ENCODE data around the gene TGFBR3. TPM values are rescaled to one million over a fixed set of nuclear protein-coding genes. Genes with fewer than 3 reads are reported as not detected.

The TGFBR3 gene
- total RNA-seq, 2 experiments from 2014 or later, result 4.4 to 4.7 TPM

- Mint-ChIP-seq H3K27me3 (no peaks in the 10 kb centered on the region), H3K4me3 (no peak overlapping the region), H3K36me3 (peaks cover 17% of the 10 kb centered on the region), H3K4me1 (peaks cover 41% of the 10 kb centered on the region), H3K27ac (no peak overlapping the region), H3K9me3 (peaks cover 17% of the 10 kb centered on the region)
- no peak for DNase-seq
Observed at GRCh38 chr1:91750398-91750996, 135.5 kb downstream of the TGFBR3 start.

- Mint-ChIP-seq H3K9me3 (peaks cover 17% of the 10 kb centered on the region), H3K36me3 (peaks cover 17% of the 10 kb centered on the region), H3K4me3 (no peak overlapping the region), H3K27ac (no peak overlapping the region), H3K27me3 (no peaks in the 10 kb centered on the region), H3K4me1 (peaks cover 34% of the 10 kb centered on the region)
- no peak for DNase-seq
Observed at GRCh38 chr1:91749788-91750231, 136.1 kb downstream of the TGFBR3 start.

GRCh38 chr1:91747666-91748065 lies 138.3 kb downstream of the TGFBR3 start:
- peaks cover 17% of the 10 kb centered on the region for H3K36me3 Mint-ChIP-seq
- H3K4me1 Mint-ChIP-seq, result peaks cover 13% of the 10 kb centered on the region
- no peaks in the 10 kb centered on the region for H3K27me3 Mint-ChIP-seq
- no peak overlapping the region for H3K27ac Mint-ChIP-seq
- no peak overlapping the region for H3K4me3 Mint-ChIP-seq
- H3K9me3 Mint-ChIP-seq, result peaks cover 16% of the 10 kb centered on the region
- no peak for DNase-seq

- peaks cover 17% of the 10 kb centered on the region for H3K36me3 Mint-ChIP-seq
- peaks cover 16% of the 10 kb centered on the region for H3K9me3 Mint-ChIP-seq
- H3K27ac Mint-ChIP-seq, result no peak overlapping the region
- H3K4me1 Mint-ChIP-seq, result peaks cover 4% of the 10 kb centered on the region
- H3K27me3 Mint-ChIP-seq, result no peaks in the 10 kb centered on the region
- H3K4me3 Mint-ChIP-seq, result no peak overlapping the region
- no peak for DNase-seq
Observed at GRCh38 chr1:91746728-91747338, 139.1 kb downstream of the TGFBR3 start.

- Mint-ChIP-seq H3K9me3 (peaks cover 16% of the 10 kb centered on the region), H3K4me3 (no peak overlapping the region), H3K27ac (no peak overlapping the region), H3K27me3 (no peaks in the 10 kb centered on the region), H3K36me3 (peaks cover 17% of the 10 kb centered on the region), H3K4me1 (no peaks in the 10 kb centered on the region)
- no peak for DNase-seq
Observed at GRCh38 chr1:91745640-91746373, 140.1 kb downstream of the TGFBR3 start.

- Mint-ChIP-seq H3K27me3 (no peaks in the 10 kb centered on the region), H3K4me1 (no peaks in the 10 kb centered on the region), H3K9me3 (peaks cover 16% of the 10 kb centered on the region), H3K36me3 (peaks cover 17% of the 10 kb centered on the region), H3K27ac (no peak overlapping the region), H3K4me3 (no peak overlapping the region)
- no peak for DNase-seq
Observed at GRCh38 chr1:91744953-91745639, 140.9 kb downstream of the TGFBR3 start.

GRCh38 chr1:91742848-91743292 lies 143.1 kb downstream of the TGFBR3 start:
- Mint-ChIP-seq H3K9me3 (peaks cover 25% of the 10 kb centered on the region), H3K4me1 (no peaks in the 10 kb centered on the region), H3K27me3 (no peaks in the 10 kb centered on the region), H3K4me3 (no peak overlapping the region), H3K27ac (no peak overlapping the region), H3K36me3 (peaks cover 28% of the 10 kb centered on the region)
- no peak for DNase-seq

GRCh38 chr1:91741906-91742305 lies 144.0 kb downstream of the TGFBR3 start:
- Mint-ChIP-seq H3K27ac (no peak overlapping the region), H3K9me3 (peaks cover 17% of the 10 kb centered on the region), H3K4me3 (no peak overlapping the region), H3K4me1 (no peaks in the 10 kb centered on the region), H3K27me3 (no peaks in the 10 kb centered on the region), H3K36me3 (peaks cover 21% of the 10 kb centered on the region)
- DNase-seq, result no peak

GRCh38 chr1:91741301-91741700 lies 144.7 kb downstream of the TGFBR3 start:
- no peak for DNase-seq
- Mint-ChIP-seq H3K27ac (no peak overlapping the region), H3K9me3 (peaks cover 13% of the 10 kb centered on the region), H3K36me3 (peaks cover 15% of the 10 kb centered on the region), H3K4me3 (no peak overlapping the region), H3K27me3 (no peaks in the 10 kb centered on the region), H3K4me1 (no peaks in the 10 kb centered on the region)

- peaks cover 14% of the 10 kb centered on the region for H3K36me3 Mint-ChIP-seq
- no peak overlapping the region for H3K4me3 Mint-ChIP-seq
- peaks cover 9% of the 10 kb centered on the region for H3K9me3 Mint-ChIP-seq
- no peaks in the 10 kb centered on the region for H3K27me3 Mint-ChIP-seq
- peaks cover 3% of the 10 kb centered on the region for H3K4me1 Mint-ChIP-seq
- no peak for DNase-seq
- H3K27ac Mint-ChIP-seq, result no peak overlapping the region
Observed at GRCh38 chr1:91737650-91738049, 148.3 kb downstream of the TGFBR3 start.

- peaks cover 9% of the 10 kb centered on the region for H3K9me3 Mint-ChIP-seq
- H3K4me1 Mint-ChIP-seq, result peaks cover 10% of the 10 kb centered on the region
- no peaks in the 10 kb centered on the region for H3K27me3 Mint-ChIP-seq
- no peak for DNase-seq
- peaks cover 14% of the 10 kb centered on the region for H3K36me3 Mint-ChIP-seq
- H3K4me3 Mint-ChIP-seq, result no peak overlapping the region
- no peak overlapping the region for H3K27ac Mint-ChIP-seq
Observed at GRCh38 chr1:91736715-91737615, 149.0 kb downstream of the TGFBR3 start.

- peaks cover 14% of the 10 kb centered on the region for H3K36me3 Mint-ChIP-seq
- H3K27me3 Mint-ChIP-seq, result no peaks in the 10 kb centered on the region
- no peak for DNase-seq
- H3K4me3 Mint-ChIP-seq, result no peak overlapping the region
- peaks cover 9% of the 10 kb centered on the region for H3K9me3 Mint-ChIP-seq
- H3K27ac Mint-ChIP-seq, result no peak overlapping the region
- peaks cover 17% of the 10 kb centered on the region for H3K4me1 Mint-ChIP-seq
Observed at GRCh38 chr1:91736146-91736714, 149.7 kb downstream of the TGFBR3 start.

GRCh38 chr1:91735266-91735845 lies 150.6 kb downstream of the TGFBR3 start:
- DNase-seq, result no peak
- Mint-ChIP-seq H3K4me3 (no peak overlapping the region), H3K36me3 (peaks cover 14% of the 10 kb centered on the region), H3K27me3 (no peaks in the 10 kb centered on the region), H3K9me3 (peaks cover 9% of the 10 kb centered on the region), H3K4me1 (peaks cover 26% of the 10 kb centered on the region), H3K27ac (no peak overlapping the region)

GRCh38 chr1:91734761-91735160 lies 151.2 kb downstream of the TGFBR3 start:
- peaks cover 9% of the 10 kb centered on the region for H3K9me3 Mint-ChIP-seq
- H3K27me3 Mint-ChIP-seq, result no peaks in the 10 kb centered on the region
- peaks cover 14% of the 10 kb centered on the region for H3K36me3 Mint-ChIP-seq
- DNase-seq, result no peak
- H3K4me1 Mint-ChIP-seq, result peaks cover 32% of the 10 kb centered on the region
- H3K4me3 Mint-ChIP-seq, result no peak overlapping the region
- H3K27ac Mint-ChIP-seq, result no peak overlapping the region

Data from activated naive CD8-positive, alpha-beta T cell treated with anti-CD3 and anti-CD28 coated beads for 36 hours (primary cell).